ENCODE measurements around the gene ETV6.

DNA sequence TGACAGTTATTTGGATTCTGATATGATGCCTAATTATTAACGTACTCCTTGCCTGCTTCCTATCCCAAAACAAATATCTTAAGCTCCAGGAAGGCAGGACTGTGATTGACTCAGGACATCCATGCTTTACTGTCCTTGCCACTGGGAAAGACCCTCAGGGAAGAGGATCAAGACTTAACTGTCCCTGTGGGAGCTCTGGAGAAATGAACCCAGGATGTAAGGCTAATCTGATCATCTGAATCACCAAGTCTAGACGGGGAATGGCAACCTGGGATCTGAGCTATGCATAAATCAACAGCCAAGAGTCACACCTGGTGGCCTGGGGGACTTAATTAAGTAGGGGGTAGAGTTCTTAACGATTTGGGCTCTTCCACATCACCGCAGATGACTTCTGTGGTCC is 268.0 kb downstream of the ETV6 start:
- TF ChIP-seq ZNF274 (IDR thresholded peaks at IDR 0.05; ENCODE audit: borderline replicate concordance, extremely low read depth, low read length) (no peak), MAFK (IDR thresholded peaks at IDR 0.05; ENCODE audit: low read depth, low read length) (no peak), CREB1 (IDR thresholded peaks at IDR 0.05) (no peak), CTCF (IDR thresholded peaks at IDR 0.05; ENCODE audit: control extremely low read depth in 1 of 3, insufficient read depth in 1 of 3, low read depth in 1 of 3, low read length in 3 of 3) (no peak), HDAC2 (IDR thresholded peaks at IDR 0.05; ENCODE audit: borderline replicate concordance in 1 of 2, low read depth in 2 of 2, low read length in 2 of 2) (no peak), EP300 (IDR thresholded peaks at IDR 0.05; ENCODE audit: borderline replicate concordance in 1 of 2, low read depth in 2 of 2, low read length in 2 of 2) (no peak), YY1 (IDR thresholded peaks at IDR 0.05; ENCODE audit: low read depth, low read length) (no peak), POLR2AphosphoS5 (IDR thresholded peaks at IDR 0.05; ENCODE audit: low read depth, low read length) (no peak), CBX5 (IDR thresholded peaks at IDR 0.05; ENCODE audit: low read depth, low read length) (no peak), POLR2A (IDR thresholded peaks at IDR 0.05; ENCODE audit: control extremely low read depth in 1 of 2, low read depth in 2 of 2, low read length in 2 of 2) (no peak), EZH2 (IDR thresholded peaks at IDR 0.05; ENCODE audit: low read depth, low read length, severe bottlenecking) (no peak), SIN3A (conservative IDR thresholded peaks at IDR 0.05 in 1 of 2, IDR thresholded peaks at IDR 0.05 in 1 of 2; ENCODE audit: low read depth in 1 of 2, low read length in 2 of 2) (no peak), USF2 (IDR thresholded peaks at IDR 0.05; ENCODE audit: low read length) (no peak)

Measured in H1 (cell line).